Endothelial cell of umbilical vein (primary cell): ENCODE data around the gene PARS2. TPM values are rescaled to one million over a fixed set of nuclear protein-coding genes. Genes with fewer than 3 reads are reported as not detected.

Experiments used
- BruUV-seq: library from RNA; stranded (reverse); fragments of 400-500 nt; replicated peaks from 2 replicates; lab custom pipeline; 2021; lab: Mats Ljungman, UMichigan
- CTCF ChIA-PET: fragments of 300-600, 350-600 bp; sonication (Branson Sonifier 250); formaldehyde crosslinking; loops from one replicate; lab custom pipeline; 2021; ENCODE audit warnings: antibody characterized with exemption, inconsistent platforms; lab: Charles Lee
- POLR2A ChIA-PET: fragments of 300-600, 350-600 bp; sonication (Branson Sonifier 250); formaldehyde crosslinking; loops from one replicate; lab custom pipeline; 2021; ENCODE audit warnings: antibody characterized with exemption, inconsistent platforms; lab: Charles Lee
- DNase-seq: peaks from one replicate; pipeline ENCODE4 v3.0.0-alpha.2; 2011; ENCODE audit warnings: low read depth, low spot score
- FAIRE-seq: peaks from 2 replicates; lab custom pipeline; 2011; peaks lifted over from hg19 to GRCh38; lab: Jason Lieb, UNC
- H2AFZ ChIP-seq: 2 replicates; pipeline ENCODE4 v1.6.0; 2012; ENCODE audit warnings: low read depth, low read length, control low read depth, inconsistent platforms
- H3K27ac ChIP-seq: 2 replicates; pipeline ENCODE4 v1.5.1; 2011; ENCODE audit warnings: low read depth, mild to moderate bottlenecking, control low read depth, low read length, moderate library complexity; ENCODE audit not compliant: insufficient read depth
- H3K27me3 ChIP-seq, 2 experiments: 2 replicates each; pipeline versions ENCODE4 v1.6.0 to v1.6.1; 2011; ENCODE audit warnings: low read length in 2 of 2, mixed read lengths in 1 of 2; ENCODE audit not compliant: control insufficient read depth in 2 of 2, insufficient read depth in 2 of 2
- H3K36me3 ChIP-seq, 2 experiments: 2 replicates in 1 of 2; 3 replicates in 1 of 2; pipeline ENCODE4 v1.5.1; 2011; ENCODE audit warnings: low read length in 2 of 2, mild to moderate bottlenecking in 1 of 2, moderate library complexity in 1 of 2; ENCODE audit not compliant: control insufficient read depth in 2 of 2, insufficient read depth in 2 of 2; ENCODE audit errors: extremely low read depth in 1 of 2
- H3K4me1 ChIP-seq: 3 replicates; pipeline ENCODE4 v1.5.1; 2011; ENCODE audit warnings: mild to moderate bottlenecking, low read length; ENCODE audit not compliant: control insufficient read depth, insufficient read depth; ENCODE audit errors: extremely low read depth
- H3K4me2 ChIP-seq: 2 replicates; pipeline ENCODE4 v1.6.1; 2011; ENCODE audit warnings: low read length, control low read depth, mixed read lengths; ENCODE audit not compliant: insufficient read depth
- H3K4me3 ChIP-seq, 3 experiments: fragments of 200-600 bp in 1 of 3; sonication (generic), shearing (Covaris generic) in 1 of 3; replicated peaks in 1 of 3; 2 replicates each; pipeline ENCODE4 v1.5.1; 2011 to 2016; ENCODE audit warnings: control low read depth in 3 of 3, low read length in 3 of 3, mild to moderate bottlenecking in 2 of 3, inconsistent platforms in 1 of 3, low read depth in 1 of 3, moderate library complexity in 1 of 3; ENCODE audit not compliant: insufficient read depth in 1 of 3
- H3K79me2 ChIP-seq: 2 replicates; pipeline ENCODE4 v1.6.0; 2012; ENCODE audit warnings: low read length, inconsistent platforms; ENCODE audit not compliant: control insufficient read depth, insufficient read depth
- H3K9ac ChIP-seq: replicated peaks from 2 replicates; pipeline ENCODE3; 2011; ENCODE audit warnings: low read length, control low read depth; ENCODE audit not compliant: insufficient read depth; ENCODE audit errors: extremely low read depth
- H3K9me1 ChIP-seq: replicated peaks from 3 replicates; pipeline ENCODE4 v1.6.0; 2011; ENCODE audit warnings: mild to moderate bottlenecking, low read length; ENCODE audit not compliant: control insufficient read depth, insufficient read depth; ENCODE audit errors: extremely low read depth
- H3K9me3 ChIP-seq: replicated peaks from 2 replicates; pipeline ENCODE4 v1.5.1; 2012; ENCODE audit warnings: low read length, inconsistent platforms; ENCODE audit not compliant: control insufficient read depth, insufficient read depth
- H4K20me1 ChIP-seq: replicated peaks from 2 replicates; pipeline ENCODE3; 2011; ENCODE audit warnings: mild to moderate bottlenecking, low read length; ENCODE audit not compliant: control insufficient read depth, insufficient read depth; ENCODE audit errors: extremely low read depth
- EZH2 ChIP-seq: IDR thresholded peaks from 2 replicates; pipeline ENCODE4 v1.6.1; 2012; ENCODE audit warnings: borderline replicate concordance, low read depth, mild to moderate bottlenecking, moderate library complexity, low read length, inconsistent platforms; ENCODE audit not compliant: severe bottlenecking
- FOS ChIP-seq: IDR thresholded peaks from 2 replicates; pipeline ENCODE4 v1.6.1; 2011; ENCODE audit warnings: mild to moderate bottlenecking, low read length, moderate library complexity, borderline replicate concordance; ENCODE audit not compliant: insufficient read depth
- GATA2 ChIP-seq: IDR thresholded peaks from 2 replicates; pipeline ENCODE4 v1.7.0; 2011; ENCODE audit warnings: low read depth, mild to moderate bottlenecking, moderate library complexity, mixed read lengths, low read length; ENCODE audit not compliant: insufficient read length, insufficient read depth
- JUN ChIP-seq: IDR thresholded peaks from 2 replicates; pipeline ENCODE4 v1.6.1; 2011; ENCODE audit warnings: borderline replicate concordance, low read depth; ENCODE audit not compliant: insufficient read length, insufficient read depth
- MYC ChIP-seq: IDR thresholded peaks from one replicate; pipeline ENCODE4 v1.6.1; 2011; ENCODE audit warnings: mild to moderate bottlenecking, low read depth, low read length
- POLR2A ChIP-seq: IDR thresholded peaks from 2 replicates; pipeline ENCODE4 v1.6.1; 2012; ENCODE audit warnings: low read depth, mild to moderate bottlenecking, control low read depth, low read length
- POLR2AphosphoS5 ChIP-seq: IDR thresholded peaks from 2 replicates; pipeline ENCODE4 v1.6.1; 2012; ENCODE audit warnings: low read depth, mild to moderate bottlenecking, control low read depth, low read length, moderate library complexity; ENCODE audit not compliant: insufficient read depth
- dilution Hi-C: fragments of 300-500 bp; cut with MboI; formaldehyde crosslinking; loops from one replicate; pipeline ENCODE4 v1.15.0; 2019; ENCODE audit warnings: low sequenced_read_pairs; ENCODE audit not compliant: extremely low pct_ligation_motif_present
- intact Hi-C: fragments of 100-400 bp; cut with micrococcal nuclease; formaldehyde crosslinking; loops from one replicate; pipeline ENCODE4 v1.10.0; 2022
- polyA plus RNA-seq, 4 experiments: library from polyadenylated mRNA; depleted of rRNA in 3 of 4; stranded (reverse) in 3 of 4; unstranded in 1 of 4; fragments of >200 nt; gene quantifications; 2 replicates each; pipeline versions ENCODE4 v1.2.1 to v1.2.3, GENCODE V29; 2011 to 2012; ENCODE audit warnings: missing spikeins in 1 of 4
- total RNA-seq: library from RNA; stranded (reverse); gene quantifications from 2 replicates; pipeline ENCODE4 v1.2.3, GENCODE V29; 2021
- TF ChIP-seq, protein P1 (sequence below): IDR thresholded peaks from 2 replicates; pipeline ENCODE4 v1.6.1; 2011; ENCODE audit not compliant: insufficient read depth, insufficient read length
- TF ChIP-seq, protein P2 (sequence below), 2 donors: IDR thresholded peaks; 1 replicate in 1 of 2; 2 replicates in 1 of 2; pipeline ENCODE4 v1.5.1; 2011; ENCODE audit warnings: low read length in 2 of 2, mild to moderate bottlenecking in 2 of 2, moderate library complexity in 2 of 2, control low read depth in 1 of 2, inconsistent platforms in 1 of 2, low read depth in 1 of 2; ENCODE audit not compliant: insufficient read depth in 1 of 2; ENCODE audit errors: extremely low read depth in 1 of 2

PARS2 gene
- total and polyA plus RNA-seq, 2 donors (not counting 3 experiments of a cell fraction or from before 2014, with no cell fraction given): 2.0 to 3.8 TPM

DNA sequence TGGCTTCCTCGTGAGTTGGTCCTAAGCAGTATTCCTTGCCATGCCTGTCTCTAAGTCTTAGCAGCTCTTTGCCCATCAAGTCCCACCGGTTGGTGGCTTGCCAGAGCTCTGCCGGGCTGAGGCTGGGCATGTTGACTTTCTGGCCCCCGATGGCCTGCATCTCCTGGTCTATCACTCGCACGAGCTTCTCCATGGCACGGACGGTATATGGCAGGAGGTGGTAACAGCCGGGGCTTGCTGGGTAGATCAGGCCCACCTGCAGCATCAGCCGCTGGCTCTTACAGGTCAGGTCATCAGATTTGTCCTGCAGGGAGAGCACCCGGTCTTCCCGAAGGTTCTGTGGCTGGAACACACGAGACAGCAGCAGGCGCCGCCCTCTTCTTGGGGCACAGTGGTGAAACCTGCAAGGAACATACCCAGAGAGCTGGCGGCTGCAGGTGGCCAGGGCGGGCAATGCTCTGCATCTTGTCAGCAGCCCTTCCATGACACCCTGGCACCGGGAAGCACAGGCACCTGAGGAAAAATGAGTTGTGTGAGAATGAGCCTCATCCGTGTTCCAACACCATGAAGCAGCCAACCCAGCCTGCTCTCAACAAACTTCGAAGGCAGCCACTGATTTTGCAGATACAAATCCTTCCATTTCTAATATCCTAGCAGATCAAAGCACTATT is 5.5 kb downstream of the PARS2 start:
- peaks cover 5% of the 10 kb centered on the region for H3K4me1 ChIP-seq
- no peak for DNase-seq
- H3K9ac ChIP-seq: no peak overlapping the region
- H3K9me1 ChIP-seq: no peaks in the 10 kb centered on the region
- BruUV-seq: no TSS peak
- no peak overlapping the region for H3K27ac ChIP-seq
- H3K27me3 ChIP-seq: no peaks in the 10 kb centered on the region
- TF ChIP-seq, protein P1, sequence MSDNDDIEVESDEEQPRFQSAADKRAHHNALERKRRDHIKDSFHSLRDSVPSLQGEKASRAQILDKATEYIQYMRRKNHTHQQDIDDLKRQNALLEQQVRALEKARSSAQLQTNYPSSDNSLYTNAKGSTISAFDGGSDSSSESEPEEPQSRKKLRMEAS: no peak
- TF ChIP-seq FOS (no peak), POLR2AphosphoS5 (no peak), POLR2A (no peak), EZH2 (no peak), JUN (no peak), GATA2 (no peak), MYC (no peak)
- TF ChIP-seq, protein P2, sequence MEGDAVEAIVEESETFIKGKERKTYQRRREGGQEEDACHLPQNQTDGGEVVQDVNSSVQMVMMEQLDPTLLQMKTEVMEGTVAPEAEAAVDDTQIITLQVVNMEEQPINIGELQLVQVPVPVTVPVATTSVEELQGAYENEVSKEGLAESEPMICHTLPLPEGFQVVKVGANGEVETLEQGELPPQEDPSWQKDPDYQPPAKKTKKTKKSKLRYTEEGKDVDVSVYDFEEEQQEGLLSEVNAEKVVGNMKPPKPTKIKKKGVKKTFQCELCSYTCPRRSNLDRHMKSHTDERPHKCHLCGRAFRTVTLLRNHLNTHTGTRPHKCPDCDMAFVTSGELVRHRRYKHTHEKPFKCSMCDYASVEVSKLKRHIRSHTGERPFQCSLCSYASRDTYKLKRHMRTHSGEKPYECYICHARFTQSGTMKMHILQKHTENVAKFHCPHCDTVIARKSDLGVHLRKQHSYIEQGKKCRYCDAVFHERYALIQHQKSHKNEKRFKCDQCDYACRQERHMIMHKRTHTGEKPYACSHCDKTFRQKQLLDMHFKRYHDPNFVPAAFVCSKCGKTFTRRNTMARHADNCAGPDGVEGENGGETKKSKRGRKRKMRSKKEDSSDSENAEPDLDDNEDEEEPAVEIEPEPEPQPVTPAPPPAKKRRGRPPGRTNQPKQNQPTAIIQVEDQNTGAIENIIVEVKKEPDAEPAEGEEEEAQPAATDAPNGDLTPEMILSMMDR (IDR thresholded peaks at IDR 0.05; ENCODE audit: extremely low read depth in 1 of 2, insufficient read depth in 1 of 2, low read depth in 1 of 2, low read length in 2 of 2): no peak
- H3K36me3 ChIP-seq: peaks cover 0 to 11% of the 10 kb centered on the region in 2 experiments
- H3K79me2 ChIP-seq: no peaks in the 10 kb centered on the region
- no peak for FAIRE-seq
- no peaks in the 10 kb centered on the region for H4K20me1 ChIP-seq
- no peaks in the 10 kb centered on the region for H3K9me3 ChIP-seq
- ChIA-PET POLR2A (no interaction called here), CTCF (interaction anchor here (0.7 kb wide), 1 partner anchor 23 kb away, joined by 3 read pairs; no protein-coding TSS in a partner anchor)
- no peak overlapping the region for H3K4me3 ChIP-seq
- H2AFZ ChIP-seq: no peak overlapping the region
- intact Hi-C loops (no loop called here), dilution Hi-C loops (no loop called here)
- no peak overlapping the region for H3K4me2 ChIP-seq
